Stimulated activated CD4-positive, alpha-beta T cell treated with anti-CD3 and anti-CD28 coated beads, TNF-alpha, amount 100 ng/mL, for 4 hours (primary cell): ENCODE results near the gene ZC3H12D.
"Not testable (repeated sequence)": the region's sequence is repeated elsewhere in the genome, so short reads cannot be mapped to it uniquely, and the experiment has no call there.

Experiments
- DNase-seq, 3 experiments: peaks; one replicate each; pipeline ENCODE4 v3.0.0-alpha.2; 2020; ENCODE audit warnings: low read depth in 3 of 3

The ZC3H12D gene

DNA sequence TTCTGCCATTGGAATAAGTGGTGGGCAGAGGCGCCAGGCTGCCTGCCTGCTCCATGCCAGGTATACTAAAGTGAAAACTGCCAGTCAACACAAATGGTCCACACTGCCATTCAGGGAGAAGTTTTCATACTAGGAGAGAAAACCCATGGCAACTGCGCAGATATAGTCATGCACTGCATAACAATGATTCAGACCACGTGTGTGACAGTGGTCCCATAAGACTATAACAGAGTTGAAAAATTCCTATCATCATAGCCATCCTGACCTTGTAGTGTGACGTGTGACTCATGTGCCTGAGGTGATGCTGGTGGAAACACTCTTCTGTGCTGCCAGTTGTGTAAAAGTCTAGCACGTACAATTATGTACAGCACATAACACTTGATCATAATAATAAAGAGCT, 25.1 kb downstream of the ZC3H12D start:
- DNase-seq: no peak

DNA sequence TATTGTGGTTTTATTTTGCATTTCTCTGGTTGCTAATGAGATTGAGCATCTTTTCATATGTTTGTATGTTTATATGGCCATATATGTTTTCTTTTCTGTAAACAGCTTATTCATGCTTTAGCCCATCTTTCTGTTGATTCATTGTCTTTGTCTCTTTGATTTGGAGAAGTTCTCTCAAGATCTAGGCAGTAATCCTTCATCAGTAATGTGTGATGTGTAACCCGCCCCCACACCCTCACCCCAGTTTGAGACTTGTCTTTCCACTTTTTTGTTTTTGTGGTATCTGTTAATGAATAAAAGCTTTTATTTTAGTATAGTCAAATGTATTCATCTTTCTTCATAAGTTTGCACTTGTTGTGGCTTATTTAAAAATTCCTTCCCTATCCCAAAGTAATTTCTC, 26.0 kb downstream of the ZC3H12D start:
- no peak for DNase-seq

DNA sequence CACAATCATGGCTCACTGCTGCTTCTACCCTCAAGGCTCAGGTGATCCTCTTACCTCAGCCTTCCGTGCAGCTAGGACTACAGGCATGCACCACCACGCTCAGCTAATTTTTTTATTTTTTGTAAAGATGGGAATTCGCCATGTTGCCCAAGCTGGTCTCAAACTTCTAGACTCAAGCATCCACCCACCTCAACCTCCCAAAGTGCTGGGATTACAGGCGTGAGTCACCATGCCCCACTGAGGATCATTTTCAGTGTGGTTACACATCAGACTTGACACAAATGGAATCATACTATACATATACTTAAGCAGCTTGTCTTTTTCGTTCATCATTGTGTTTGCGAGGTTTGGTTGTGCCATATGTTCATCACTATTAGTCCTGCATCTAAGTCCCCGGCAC, 26.6 kb downstream of the ZC3H12D start:
- no peak for DNase-seq

DNA sequence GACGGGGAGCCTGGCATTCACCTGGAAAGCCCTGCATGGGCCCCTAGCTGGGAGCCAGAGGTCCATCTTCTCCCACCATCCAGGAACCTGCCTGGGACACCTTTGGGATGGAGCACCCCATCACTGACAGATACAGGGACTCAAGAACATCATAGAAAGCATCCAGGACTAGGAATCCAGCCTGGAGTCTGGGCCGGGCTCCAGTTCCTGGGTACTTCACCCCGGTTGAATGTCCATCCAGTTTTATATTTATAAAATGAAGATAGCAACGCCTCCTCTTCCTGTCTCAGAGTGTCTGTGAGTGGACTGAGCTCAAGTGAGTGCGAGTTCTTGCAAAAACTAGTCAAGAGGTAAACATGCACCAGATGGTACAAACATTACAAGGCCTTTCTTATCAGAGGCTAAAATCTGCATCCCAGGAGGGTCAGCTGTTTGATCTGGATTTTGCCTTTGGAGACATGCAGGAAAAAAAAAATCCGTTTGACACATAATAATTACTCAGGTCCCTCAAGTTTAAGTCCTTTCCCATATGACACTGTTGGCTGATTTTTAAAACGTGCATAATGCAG, 27.4 kb downstream of the ZC3H12D start:
- no peak for DNase-seq

DNA sequence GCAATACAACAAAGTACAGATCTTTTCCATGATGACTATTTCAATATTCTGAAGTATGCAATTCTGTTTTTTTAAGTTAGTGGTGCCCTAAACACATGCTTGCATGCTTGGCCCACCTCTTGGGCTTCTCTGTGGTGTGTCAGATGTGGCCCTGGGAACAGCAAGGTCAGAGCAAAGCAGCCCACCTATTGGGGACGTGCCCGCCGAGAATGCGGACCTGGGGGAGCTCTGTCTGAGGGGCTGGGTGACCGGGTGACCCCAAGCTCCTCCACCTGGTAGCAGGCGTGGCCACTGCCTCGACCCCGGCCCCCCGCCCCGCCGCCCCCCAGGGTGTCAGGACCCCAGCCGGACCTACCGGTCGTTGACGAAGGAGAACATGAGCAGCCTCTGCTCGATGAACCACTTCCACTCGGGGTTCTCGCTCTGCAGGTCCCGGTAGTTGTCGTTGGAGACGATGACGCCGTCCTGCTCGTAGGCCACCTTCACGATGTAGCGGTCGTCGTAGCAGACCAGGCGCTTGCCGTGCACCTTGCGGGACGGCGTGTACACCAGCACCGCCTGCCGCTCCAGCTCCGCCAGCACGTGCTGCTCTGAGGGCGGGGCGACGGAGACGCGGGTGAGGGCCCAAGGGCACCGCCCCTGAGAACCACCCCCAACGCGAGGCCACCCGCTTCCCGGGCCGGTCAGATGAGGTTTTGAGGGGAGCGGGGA, 28.3 kb downstream of the ZC3H12D start:
- no peak for DNase-seq

DNA sequence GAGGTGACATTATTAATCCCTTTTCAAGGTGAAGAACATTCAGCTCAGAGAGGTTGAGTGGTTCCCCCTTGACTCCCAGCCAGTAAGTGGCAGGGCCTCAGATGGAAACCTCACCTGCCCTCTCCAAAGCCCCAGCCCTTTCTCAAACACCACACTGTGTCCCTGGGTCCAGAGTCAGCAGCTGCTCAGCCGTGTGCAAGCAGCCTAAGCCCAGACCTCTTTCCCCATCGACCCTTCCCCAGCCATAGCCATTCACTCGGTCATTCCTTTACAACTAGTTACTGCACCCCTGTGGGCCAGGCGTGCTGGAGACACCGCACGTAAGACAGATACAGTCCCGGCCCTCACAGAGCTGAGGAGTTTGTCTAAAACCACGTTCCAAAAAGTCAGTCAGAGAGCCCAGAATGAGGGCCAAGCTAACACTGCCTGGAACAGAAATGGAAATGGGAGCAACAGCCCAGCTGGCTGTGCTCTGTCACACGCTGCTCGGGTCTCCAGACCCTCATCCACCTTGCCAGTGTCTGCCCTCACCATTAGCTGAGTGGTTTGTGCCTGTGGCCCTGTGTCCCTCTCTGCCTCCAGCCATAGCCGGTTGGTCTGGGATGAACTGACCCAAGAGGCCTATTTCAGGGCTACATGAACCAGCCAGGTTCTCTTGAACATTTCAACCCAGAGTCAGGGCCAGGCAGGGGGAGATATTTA, 29.6 kb downstream of the ZC3H12D start:
- no peak for DNase-seq

DNA sequence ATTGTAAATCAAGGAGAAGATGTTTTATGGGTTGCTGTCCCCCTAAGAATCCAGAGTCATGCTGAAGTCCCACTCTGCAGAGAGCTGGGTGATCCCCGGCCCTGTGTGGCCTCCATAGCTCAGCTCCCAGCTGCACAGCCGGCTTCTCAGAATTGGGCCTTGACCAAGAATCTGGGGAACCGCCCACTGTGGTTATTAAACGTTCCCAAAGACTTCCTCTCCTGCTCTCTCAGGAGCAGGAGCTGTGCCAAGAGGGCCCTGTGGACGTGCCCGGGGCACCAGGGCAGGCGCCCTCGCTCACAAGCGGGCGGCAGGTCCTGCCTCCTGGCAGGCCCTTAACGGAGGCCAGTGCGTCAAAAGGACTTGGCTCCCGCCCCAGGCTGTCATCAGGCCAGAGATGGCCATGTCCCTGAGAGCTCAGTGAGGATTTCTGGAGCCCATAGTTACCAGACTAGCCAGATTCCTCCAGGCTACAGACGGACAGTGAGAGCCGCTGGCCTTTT, 30.4 kb downstream of the ZC3H12D start:
- DNase-seq: no peak

DNA sequence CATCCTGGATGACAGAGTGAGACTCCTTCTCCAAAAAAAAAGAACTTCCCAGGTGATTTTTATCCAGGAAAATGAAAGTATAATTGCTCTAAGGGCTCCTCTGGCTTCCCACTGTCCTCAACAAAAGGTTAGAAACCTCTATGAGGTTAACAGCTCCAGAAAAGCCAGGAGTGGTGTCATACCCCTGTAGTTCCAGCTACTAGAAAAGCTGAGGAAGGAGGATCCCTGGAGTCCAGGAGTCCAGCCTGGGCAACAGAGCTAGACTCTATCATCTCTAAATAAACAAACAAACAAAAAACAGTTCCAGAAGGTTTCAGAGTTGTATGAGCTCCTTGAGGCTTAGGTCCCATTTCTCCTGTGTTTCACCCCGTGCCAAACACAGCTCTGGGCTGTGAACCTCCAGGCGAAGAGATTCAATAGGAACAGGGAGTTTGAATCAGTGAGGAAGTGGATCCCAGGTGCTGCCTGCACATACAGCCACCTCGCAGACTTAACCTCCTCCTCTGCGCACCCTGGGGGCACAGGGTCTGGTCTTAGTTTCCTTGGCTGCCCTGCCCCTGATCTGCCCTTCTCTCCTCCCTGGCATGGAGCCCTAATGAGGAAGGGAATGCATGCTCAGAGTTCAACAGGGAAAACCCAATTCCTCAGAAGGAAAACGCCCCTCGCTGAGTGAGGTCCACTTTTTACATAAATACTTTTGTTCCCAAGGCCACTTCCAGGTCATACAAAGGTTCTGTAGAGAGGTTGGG, 31.0 kb downstream of the ZC3H12D start:
- no peak for DNase-seq

DNA sequence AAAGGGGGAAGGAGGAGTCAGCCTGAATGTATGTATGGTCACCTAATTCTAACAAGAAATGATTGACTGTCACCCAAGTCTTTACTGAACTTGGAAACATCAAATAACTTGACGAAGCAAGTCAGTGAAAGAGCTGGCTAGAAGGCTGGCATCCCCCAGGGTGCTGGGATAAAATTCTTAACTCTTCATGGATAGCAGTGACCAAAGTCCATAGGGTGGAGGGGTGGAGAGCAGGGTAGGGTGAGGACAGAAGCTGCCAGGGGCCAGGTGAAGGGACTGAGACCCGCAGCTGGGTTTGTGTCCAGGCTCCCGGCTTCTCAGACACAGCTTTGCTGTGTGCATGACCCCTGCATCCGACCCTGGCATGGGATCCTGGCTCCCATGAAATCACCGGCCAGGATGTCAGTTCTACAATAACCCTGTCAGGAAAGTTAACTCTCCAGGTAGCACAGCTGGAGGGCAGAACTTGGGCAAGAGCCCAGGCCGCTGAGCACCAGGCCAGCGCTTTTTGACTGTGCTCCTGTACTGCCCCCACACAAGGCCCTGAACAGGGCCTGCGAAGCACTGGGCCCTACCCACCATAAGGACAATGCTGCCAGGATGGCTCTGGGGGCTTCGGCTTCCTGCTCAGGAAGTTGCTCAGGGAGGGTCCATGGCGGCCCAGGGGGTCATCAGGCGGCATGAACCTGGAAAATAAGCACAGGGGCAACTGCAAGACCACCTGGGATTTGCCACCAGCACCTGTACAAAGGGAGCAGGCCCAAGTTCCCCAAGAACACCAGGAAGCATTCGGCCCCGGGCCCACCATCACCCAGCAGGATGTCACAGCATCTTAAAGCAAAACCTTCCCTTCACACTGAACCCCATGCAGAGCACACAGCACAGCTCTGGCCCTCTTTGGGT, 32.5 kb downstream of the ZC3H12D start:
- DNase-seq: no peak

DNA sequence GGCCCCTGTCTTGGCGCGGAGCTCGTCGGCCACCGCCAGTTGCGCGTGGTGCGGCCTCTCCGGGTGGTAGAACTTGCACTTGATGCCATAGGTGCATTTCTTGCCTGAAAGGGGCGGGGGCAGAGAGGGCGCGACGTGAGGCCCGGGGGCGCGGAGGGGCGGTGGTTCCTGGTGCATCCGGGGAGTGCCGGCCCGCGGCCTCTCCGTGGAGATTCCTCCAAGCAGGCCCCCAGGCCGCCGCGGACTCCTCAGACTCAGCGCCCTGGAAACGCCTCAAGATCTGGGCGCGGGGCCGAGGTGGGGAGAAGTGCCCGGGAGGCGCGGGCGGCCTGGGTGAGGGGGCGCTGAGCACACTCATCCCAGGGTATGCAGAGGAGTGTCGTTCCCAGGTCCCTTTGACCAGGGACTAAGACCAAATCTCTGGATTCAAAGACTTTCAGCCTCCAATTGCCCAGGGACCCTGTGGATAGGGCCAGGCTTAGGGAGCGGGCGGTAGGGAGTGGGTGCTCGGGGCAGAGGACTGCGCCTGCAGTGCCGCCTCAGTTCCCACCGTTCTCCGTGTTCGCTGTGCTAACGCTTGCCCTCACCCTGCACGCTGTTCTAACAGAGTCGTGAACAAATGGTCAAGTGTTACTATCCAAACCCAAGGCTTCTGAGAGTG, 33.3 kb downstream of the ZC3H12D start:
- DNase-seq: no peak

DNA sequence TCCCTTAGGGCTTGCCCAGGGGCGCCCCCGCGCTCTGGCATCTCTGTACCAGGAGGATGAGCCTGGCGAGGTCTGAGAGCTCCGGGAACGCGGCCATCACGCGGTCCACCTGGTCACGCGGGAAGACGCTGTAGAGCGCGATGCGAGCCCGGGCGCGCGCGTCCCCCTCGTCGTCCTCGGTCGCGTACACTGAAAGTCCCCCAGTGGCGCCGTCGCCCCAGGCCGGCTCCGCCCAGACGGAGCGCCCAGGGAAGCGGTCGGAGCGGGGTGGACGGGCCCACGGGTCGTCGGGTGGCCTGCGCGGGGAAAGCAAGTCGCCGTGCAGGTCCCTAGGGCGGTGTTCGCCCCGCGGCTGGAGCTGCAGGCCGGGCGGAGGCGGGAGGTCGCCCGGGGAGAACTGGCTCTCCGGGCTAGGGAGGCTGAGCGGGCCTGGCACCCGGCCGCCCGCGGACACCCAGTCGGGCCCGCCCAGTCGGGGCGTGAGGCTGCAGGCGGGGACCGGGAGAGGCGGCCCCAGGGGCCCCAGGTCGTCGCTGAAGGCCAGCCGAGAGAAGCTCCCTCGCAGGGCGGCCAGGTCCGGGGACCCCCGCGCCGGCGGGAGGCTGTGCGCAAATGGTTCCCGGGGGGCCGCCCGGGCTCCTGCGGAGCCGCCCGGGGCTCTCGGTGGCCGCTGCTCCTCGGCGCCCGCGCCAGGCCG, 34.0 kb downstream of the ZC3H12D start:
- no peak for DNase-seq

DNA sequence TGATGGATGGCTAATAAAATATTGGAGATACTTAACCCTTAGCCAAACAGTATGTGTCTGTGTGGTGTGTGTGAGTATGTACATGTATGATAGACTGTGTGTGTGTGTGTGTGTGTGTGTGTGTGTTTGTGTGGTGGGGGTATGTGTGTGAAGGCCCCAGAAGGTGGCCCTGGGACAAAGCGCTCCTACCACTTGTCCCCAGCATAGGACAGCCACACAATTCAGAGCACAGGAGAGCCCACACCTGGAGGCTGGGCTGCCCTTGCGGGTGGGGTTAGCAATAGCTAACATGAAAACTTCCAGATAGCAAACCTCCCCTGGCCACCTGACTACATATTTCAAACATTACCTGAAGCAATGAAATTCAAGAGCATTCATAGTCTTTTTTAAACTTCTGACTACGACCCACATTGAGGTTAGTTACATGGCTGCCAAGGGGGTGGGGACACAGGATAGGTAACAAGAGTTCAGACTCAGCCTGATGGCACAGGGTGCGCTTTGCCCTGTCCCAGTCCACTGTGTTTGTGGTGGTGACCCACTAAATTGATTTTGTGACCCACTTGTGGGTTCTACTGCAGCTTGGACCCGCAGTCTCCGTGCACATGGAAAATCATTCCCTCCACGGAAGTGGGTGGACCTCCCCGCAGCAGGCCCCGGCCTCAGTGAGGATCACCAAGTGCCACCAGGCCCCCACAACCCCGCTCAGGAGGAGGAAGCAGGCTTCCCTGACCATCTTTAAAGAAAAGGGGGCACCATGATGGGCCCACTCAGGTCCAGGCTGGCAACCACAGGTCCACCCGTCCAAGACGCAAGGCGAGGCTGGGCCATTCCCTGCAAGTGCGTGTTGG, 34.8 kb downstream of the ZC3H12D start:
- DNase-seq: no peak

DNA sequence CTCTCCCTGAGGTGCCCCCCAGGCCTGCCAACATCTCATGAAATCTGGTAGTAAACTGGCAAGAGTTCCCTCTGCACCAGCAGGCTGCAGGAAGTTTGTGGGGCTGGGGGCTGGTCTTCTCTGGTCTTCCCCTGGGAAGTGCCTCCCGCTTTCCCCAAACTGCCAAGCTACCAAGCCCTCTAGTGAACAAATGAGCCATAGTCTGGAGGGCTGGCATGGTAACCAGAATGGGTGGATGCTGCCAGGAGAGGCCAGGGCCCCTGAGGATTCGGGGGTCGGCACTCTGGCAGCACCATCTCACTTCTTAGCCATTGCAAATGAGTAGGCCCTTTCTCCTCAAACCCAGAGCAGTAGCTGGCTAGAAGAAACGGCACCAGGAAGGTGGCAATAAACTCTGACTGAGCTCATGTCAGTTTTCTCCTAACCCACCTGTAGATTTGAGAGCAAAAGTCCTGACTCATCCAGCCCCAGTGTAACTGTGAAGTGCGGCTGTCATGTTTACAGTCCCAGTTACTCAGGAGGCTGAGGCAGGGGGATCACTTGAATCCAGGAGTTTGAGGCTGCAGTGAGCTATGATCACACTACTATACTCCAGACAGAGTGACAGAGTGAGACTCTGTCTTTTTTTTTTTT, 35.9 kb downstream of the ZC3H12D start:
- no peak for DNase-seq

DNA sequence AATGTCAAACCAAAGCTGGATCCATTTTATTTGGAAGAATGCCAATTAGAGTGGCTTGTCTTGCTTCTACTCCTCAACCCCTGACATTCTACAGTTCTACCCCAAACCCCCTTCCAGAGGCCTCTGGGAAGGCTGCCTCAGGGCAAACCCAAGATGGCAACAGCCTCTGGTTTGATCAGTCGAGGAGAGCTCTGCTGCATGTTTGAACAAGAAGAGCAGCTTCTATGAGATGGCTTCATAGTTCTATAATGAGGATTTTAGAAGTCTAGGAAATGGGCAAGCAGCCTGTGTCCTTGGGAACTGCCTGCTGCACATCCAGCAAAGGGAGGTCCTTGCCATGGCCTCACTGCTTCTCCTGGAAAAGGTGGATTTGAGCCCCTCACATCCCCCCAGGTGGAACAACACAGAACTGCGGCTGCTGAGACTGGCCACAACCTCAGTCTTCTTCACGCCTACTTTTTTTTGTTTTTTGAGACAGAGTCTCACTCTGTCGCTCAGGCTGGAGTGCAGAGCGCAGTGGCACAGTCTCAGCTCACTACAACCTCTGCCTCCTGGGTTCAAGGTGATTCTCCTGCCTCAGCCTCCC, 37.9 kb downstream of the ZC3H12D start:
- no peak for DNase-seq

DNA sequence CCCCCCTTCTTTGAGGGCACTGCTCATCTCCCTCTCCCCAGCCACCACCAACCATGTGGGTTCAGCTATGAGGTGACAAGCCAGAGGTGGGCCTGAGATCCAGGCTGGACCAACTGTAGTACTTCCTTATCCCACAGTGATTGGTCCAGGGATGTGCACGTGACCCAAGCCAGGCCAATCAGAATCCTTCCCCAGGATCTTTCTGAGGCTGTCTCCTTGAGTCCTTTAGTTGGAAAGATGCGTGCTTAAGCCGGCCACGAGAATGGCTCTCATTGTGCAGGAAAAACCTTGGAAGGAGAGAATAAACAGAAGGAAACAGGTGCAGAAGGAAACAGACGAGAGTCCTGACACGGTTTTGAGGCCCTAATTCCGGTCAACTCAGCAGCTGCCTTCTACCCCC, 39.2 kb downstream of the ZC3H12D start:
- DNase-seq: no peak

DNA sequence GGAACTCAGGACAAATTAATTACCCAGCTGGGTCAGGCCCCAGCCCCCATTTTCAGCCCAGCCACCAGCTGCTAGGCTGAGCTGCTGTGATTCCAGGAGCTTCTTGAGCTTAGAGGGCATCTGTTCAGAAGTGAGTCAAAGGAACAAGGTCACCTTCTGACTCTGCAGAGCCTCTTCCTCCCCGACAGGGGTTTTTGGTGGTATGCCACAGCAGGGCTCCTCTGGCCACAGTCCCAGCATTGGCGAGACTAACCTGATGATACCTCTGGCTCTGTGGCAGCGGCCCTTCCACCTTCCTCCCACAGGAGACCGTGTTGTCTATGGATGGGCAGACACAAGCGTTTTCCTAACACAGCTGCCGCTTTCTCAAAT, 39.7 kb downstream of the ZC3H12D start:
- DNase-seq: no peak

DNA sequence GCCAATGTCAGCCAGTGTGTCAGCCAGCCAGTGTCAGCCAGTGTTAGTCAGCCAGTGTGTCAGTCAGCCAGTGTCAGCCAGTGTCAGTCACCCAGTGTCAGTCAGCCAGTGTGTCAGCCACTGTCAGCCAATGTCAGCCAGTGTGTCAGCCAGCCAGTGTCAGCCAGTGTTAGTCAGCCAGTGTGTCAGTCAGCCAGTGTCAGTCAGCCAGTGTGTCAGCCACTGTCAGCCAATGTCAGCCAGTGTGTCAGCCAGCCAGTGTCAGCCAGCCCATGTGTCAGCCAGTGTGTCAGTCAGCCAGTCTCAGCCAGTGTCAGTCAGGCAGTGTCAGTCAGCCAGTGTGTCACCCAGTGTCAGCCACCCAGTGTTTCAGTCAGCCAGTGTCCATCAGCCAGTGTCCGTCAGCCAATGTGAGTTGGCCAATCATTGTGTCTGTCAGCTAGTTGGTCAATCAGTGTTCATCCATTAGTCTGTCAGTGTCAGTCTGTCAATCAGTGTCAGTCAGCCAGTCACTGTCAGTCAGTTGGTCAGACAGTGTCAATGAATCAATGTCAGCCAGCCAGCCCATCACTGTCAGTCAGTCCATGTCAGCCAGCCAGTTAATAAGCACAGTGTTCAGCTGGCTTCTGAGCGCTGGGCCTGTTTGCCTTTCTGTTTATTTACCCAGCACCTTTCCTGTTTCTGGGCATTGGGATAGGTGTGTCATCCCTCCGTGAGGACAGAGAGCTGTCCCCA, 40.3 kb downstream of the ZC3H12D start:
- DNase-seq: not testable (repeated sequence)
